NCI-H774 (cell line): ENCODE data around the gene ACAD8.
"Not testable (repeated sequence)": the region's sequence is repeated elsewhere in the genome, so short reads cannot be mapped to it uniquely, and the experiment has no call there.

Source experiments
- DNase-seq: peaks from one replicate; lab custom pipeline; 2025; lab: John Stamatoyannopoulos, UW

Gene ACAD8

GRCh38 chr11:134267966-134268365 is 14.6 kb downstream of the ACAD8 start:
- no peak for DNase-seq

GRCh38 chr11:134270250-134270714 is 16.9 kb downstream of the ACAD8 start:
- DNase-seq = no peak

- DNase-seq = no peak
Observed at GRCh38 chr11:134271978-134272377, 18.6 kb downstream of the ACAD8 start.

- no peak for DNase-seq
Observed at GRCh38 chr11:134272381-134273316, 19.3 kb downstream of the ACAD8 start.

GRCh38 chr11:134273317-134273712 is 19.9 kb downstream of the ACAD8 start:
- no peak for DNase-seq

GRCh38 chr11:134275188-134275533 is 21.8 kb downstream of the ACAD8 start:
- no peak for DNase-seq

- DNase-seq = no peak
Observed at GRCh38 chr11:134275534-134276395, 22.4 kb downstream of the ACAD8 start, which contains the start of gene GLB1L3. GLB1L3 (plus strand) TSS chr11:134276379; CDS start chr11:134276741, 362 bp downstream.

GRCh38 chr11:134276396-134277182 is 23.2 kb downstream of the ACAD8 start:
- no peak for DNase-seq

- no peak for DNase-seq
Observed at GRCh38 chr11:134277183-134278001, 24.0 kb downstream of the ACAD8 start.

- DNase-seq = no peak
Observed at GRCh38 chr11:134278356-134278755, 25.0 kb downstream of the ACAD8 start.

GRCh38 chr11:134281635-134282034 is 28.3 kb downstream of the ACAD8 start:
- DNase-seq = not testable (repeated sequence)

GRCh38 chr11:134282121-134283045 is 29.0 kb downstream of the ACAD8 start:
- DNase-seq = no peak

GRCh38 chr11:134283461-134284230 is 30.3 kb downstream of the ACAD8 start:
- DNase-seq = no peak

GRCh38 chr11:134284349-134284748 is 31.0 kb downstream of the ACAD8 start:
- not testable (repeated sequence) for DNase-seq

GRCh38 chr11:134287561-134287960 is 34.2 kb downstream of the ACAD8 start:
- no peak for DNase-seq

GRCh38 chr11:134288486-134288885 is 35.1 kb downstream of the ACAD8 start:
- no peak for DNase-seq

- DNase-seq = no peak
Observed at GRCh38 chr11:134289167-134289566, 35.8 kb downstream of the ACAD8 start.

GRCh38 chr11:134289789-134290188 is 36.4 kb downstream of the ACAD8 start:
- no peak for DNase-seq

GRCh38 chr11:134290646-134291045 is 37.3 kb downstream of the ACAD8 start:
- DNase-seq = no peak
